H1 (cell line): ENCODE data around the gene ACTRT3. TPM values are rescaled to one million over a fixed set of nuclear protein-coding genes. Genes with fewer than 3 reads are reported as not detected.

Experiments used
- CTCF ChIA-PET: fragments of 300-600 bp; sonication (Branson Sonifier 250); formaldehyde crosslinking; loops from one replicate; lab custom pipeline; 2021; ENCODE audit not compliant: partially characterized antibody; lab: Charles Lee
- POLR2A ChIA-PET: fragments of 300-600 bp; sonication (Branson Sonifier 250); formaldehyde crosslinking; loops from one replicate; lab custom pipeline; 2021; ENCODE audit warnings: inconsistent platforms; ENCODE audit not compliant: partially characterized antibody; lab: Charles Lee
- DNase-seq, 2 experiments: peaks; one replicate each; pipeline versions ENCODE4 v3.0.0 to v3.0.0-alpha.2; 2010 to 2022; ENCODE audit warnings: low spot score in 2 of 2, low read depth in 1 of 2, mixed read lengths in 1 of 2
- FAIRE-seq: peaks from 2 replicates; lab custom pipeline; 2011; peaks lifted over from hg19 to GRCh38; lab: Jason Lieb, UNC
- H2AFZ ChIP-seq: 2 replicates; pipeline ENCODE4 v1.8.1; 2012; ENCODE audit warnings: low read length, inconsistent platforms
- H2AK5ac ChIP-seq: 2 replicates; pipeline ENCODE4 v1.6.1; 2013; ENCODE audit warnings: low read depth, low read length
- H2BK120ac ChIP-seq: replicated peaks from 2 replicates; pipeline ENCODE3; 2013; ENCODE audit warnings: low read depth, low read length, inconsistent platforms
- H2BK12ac ChIP-seq: 2 replicates; pipeline ENCODE4 v1.6.1; 2013; ENCODE audit warnings: low read depth, low read length
- H2BK15ac ChIP-seq: 2 replicates; pipeline ENCODE4 v1.6.1; 2013; ENCODE audit warnings: low read length
- H2BK20ac ChIP-seq: 2 replicates; pipeline ENCODE4 v1.6.1; 2013; ENCODE audit warnings: low read length
- H2BK5ac ChIP-seq: 2 replicates; pipeline ENCODE4 v1.6.1; 2013; ENCODE audit warnings: low read depth, low read length
- H3K14ac ChIP-seq: 2 replicates; pipeline ENCODE4 v1.6.1; 2013; ENCODE audit warnings: inconsistent platforms; ENCODE audit not compliant: insufficient read length
- H3K18ac ChIP-seq: 2 replicates; pipeline ENCODE4 v1.6.1; 2013; ENCODE audit warnings: low read length; ENCODE audit errors: extremely low read depth
- H3K23ac ChIP-seq: 2 replicates; pipeline ENCODE4 v1.6.1; 2013; ENCODE audit warnings: inconsistent platforms; ENCODE audit not compliant: insufficient read length
- H3K23me2 ChIP-seq: 2 replicates; pipeline ENCODE4 v1.6.1; 2013; ENCODE audit warnings: low read depth, low read length
- H3K27ac ChIP-seq: 2 replicates; pipeline ENCODE4 v1.6.1; 2011; ENCODE audit warnings: low read depth, low read length, inconsistent platforms
- H3K27me3 ChIP-seq, 4 experiments: replicated peaks in 1 of 4; 1 replicate in 1 of 4; 2 replicates in 3 of 4; pipeline versions ENCODE4 v1.6.1 to v1.8.1; 2011 to 2013; ENCODE audit warnings: low read length in 3 of 4, mild to moderate bottlenecking in 3 of 4, inconsistent platforms in 2 of 4, mixed read lengths in 2 of 4, moderate library complexity in 1 of 4; ENCODE audit not compliant: control insufficient read depth in 3 of 4, insufficient read depth in 3 of 4; ENCODE audit errors: extremely low read depth in 1 of 4
- H3K36me3 ChIP-seq, 4 experiments: 2 replicates each; pipeline versions ENCODE4 v1.6.1 to v1.8.1; 2011 to 2013; ENCODE audit warnings: mild to moderate bottlenecking in 4 of 4, low read length in 3 of 4, moderate library complexity in 2 of 4, control low read depth in 1 of 4, inconsistent platforms in 1 of 4; ENCODE audit not compliant: insufficient read depth in 4 of 4, control insufficient read depth in 2 of 4
- H3K4ac ChIP-seq: replicated peaks from 2 replicates; pipeline ENCODE3; 2013; ENCODE audit warnings: low read length, low read depth, mixed read lengths, inconsistent platforms; ENCODE audit not compliant: insufficient read length
- H3K4me1 ChIP-seq, 4 experiments: replicated peaks in 1 of 4; 1 replicate in 1 of 4; 2 replicates in 3 of 4; pipeline versions ENCODE4 v1.6.1 to v1.8.1; 2011 to 2013; ENCODE audit warnings: low read length in 3 of 4, inconsistent platforms in 2 of 4, mixed read lengths in 1 of 4; ENCODE audit not compliant: insufficient read depth in 4 of 4, control insufficient read depth in 3 of 4
- H3K4me2 ChIP-seq, 2 experiments: 2 replicates each; pipeline versions ENCODE4 v1.6.1 to v1.8.1; 2011 to 2013; ENCODE audit warnings: low read depth in 2 of 2, low read length in 2 of 2, control low read depth in 1 of 2, inconsistent platforms in 1 of 2, mild to moderate bottlenecking in 1 of 2; ENCODE audit not compliant: insufficient read depth in 1 of 2
- H3K4me3 ChIP-seq, 4 experiments: fragments of 200-600, 300-600 bp in 1 of 4; sonication (generic), shearing (Covaris generic), sonication (Bioruptor Twin) in 1 of 4; 2 replicates each; pipeline versions ENCODE4 v1.5.1 to v1.8.1; 2011 to 2016; ENCODE audit warnings: low read length in 4 of 4, low read depth in 3 of 4, control low read depth in 2 of 4, inconsistent platforms in 2 of 4, mild to moderate bottlenecking in 2 of 4, mixed read lengths in 1 of 4, moderate library complexity in 1 of 4; ENCODE audit not compliant: insufficient read depth in 2 of 4; ENCODE audit errors: extremely low read depth in 1 of 4
- H3K56ac ChIP-seq: replicated peaks from 2 replicates; pipeline ENCODE3; 2013; ENCODE audit warnings: low read depth, mild to moderate bottlenecking, mixed read lengths, low read length, inconsistent platforms; ENCODE audit not compliant: insufficient read length
- H3K79me1 ChIP-seq: 2 replicates; pipeline ENCODE4 v1.6.1; 2013; ENCODE audit warnings: low read depth, low read length, control low read depth
- H3K79me2 ChIP-seq, 2 experiments: 2 replicates each; pipeline versions ENCODE4 v1.6.1 to v1.8.1; 2012 to 2013; ENCODE audit warnings: low read length in 2 of 2, mild to moderate bottlenecking in 2 of 2, inconsistent platforms in 1 of 2; ENCODE audit not compliant: insufficient read depth in 2 of 2, control insufficient read depth in 1 of 2
- H3K9ac ChIP-seq, 4 experiments: replicated peaks in 1 of 4; 1 replicate in 1 of 4; 2 replicates in 3 of 4; pipeline versions ENCODE4 v1.6.1 to v1.8.1; 2011 to 2013; ENCODE audit warnings: low read depth in 3 of 4, low read length in 3 of 4, control low read depth in 2 of 4, mild to moderate bottlenecking in 2 of 4, moderate library complexity in 2 of 4, inconsistent platforms in 1 of 4; ENCODE audit errors: extremely low read depth in 1 of 4
- H3K9me3 ChIP-seq, 2 experiments: 2 replicates each; pipeline versions ENCODE4 v1.6.1 to v1.8.1; 2012 to 2013; ENCODE audit warnings: mild to moderate bottlenecking in 2 of 2, moderate library complexity in 2 of 2, control low read depth in 1 of 2, inconsistent platforms in 1 of 2, low read depth in 1 of 2, low read length in 1 of 2, mixed read lengths in 1 of 2; ENCODE audit not compliant: insufficient read depth in 2 of 2
- H4K20me1 ChIP-seq, 2 experiments: replicated peaks in 1 of 2; 2 replicates each; pipeline versions ENCODE3 to v1.8.1; 2011 to 2013; ENCODE audit warnings: inconsistent platforms in 2 of 2, low read length in 2 of 2, mild to moderate bottlenecking in 1 of 2; ENCODE audit not compliant: insufficient read depth in 2 of 2, control insufficient read depth in 1 of 2
- H4K5ac ChIP-seq: 2 replicates; pipeline ENCODE4 v1.6.1; 2013; ENCODE audit warnings: low read length, low read depth, mixed read lengths, inconsistent platforms; ENCODE audit not compliant: insufficient read length
- H4K8ac ChIP-seq: 2 replicates; pipeline ENCODE4 v1.8.0; 2013; ENCODE audit warnings: mild to moderate bottlenecking, moderate library complexity, low read length, inconsistent platforms; ENCODE audit not compliant: insufficient read depth; ENCODE audit errors: extremely low read depth
- H4K91ac ChIP-seq: replicated peaks from 2 replicates; pipeline ENCODE3; 2013; ENCODE audit warnings: low read length, mixed read lengths, inconsistent platforms; ENCODE audit not compliant: insufficient read length
- BRCA1 ChIP-seq: IDR thresholded peaks from 2 replicates; pipeline ENCODE4 v1.6.1; 2012; ENCODE audit warnings: low read depth, low read length, improper control_type of control experiment
- CBX5 ChIP-seq: fragments of 300-800, 300-1000 bp; sonication (generic); IDR thresholded peaks from 2 replicates; pipeline ENCODE4 v1.7.1; 2016; ENCODE audit warnings: antibody characterized with exemption, low read length, low read depth
- CTCF ChIP-seq, 3 experiments: IDR thresholded peaks; 1 replicate in 2 of 3; 2 replicates in 1 of 3; pipeline versions ENCODE4 v1.5.1 to v1.6.1; 2011; ENCODE audit warnings: low read length in 3 of 3, mild to moderate bottlenecking in 3 of 3, inconsistent platforms in 2 of 3, low read depth in 1 of 3, moderate library complexity in 1 of 3; ENCODE audit not compliant: insufficient read depth in 1 of 3; ENCODE audit errors: control extremely low read depth in 1 of 3
- EP300 ChIP-seq, 2 experiments: IDR thresholded peaks; 1 replicate in 1 of 2; 2 replicates in 1 of 2; pipeline ENCODE4 v1.6.1; 2011 to 2012; ENCODE audit warnings: low read depth in 2 of 2, low read length in 2 of 2, mild to moderate bottlenecking in 2 of 2, borderline replicate concordance in 1 of 2, inconsistent platforms in 1 of 2, moderate library complexity in 1 of 2
- FOSL1 ChIP-seq: IDR thresholded peaks from 2 replicates; pipeline ENCODE4 v1.6.1; 2011; ENCODE audit warnings: mild to moderate bottlenecking, low read depth, low read length, moderate library complexity; ENCODE audit not compliant: insufficient read depth
- KDM1A ChIP-seq: fragments of 200-600, 300-600 bp; sonication (generic); IDR thresholded peaks from 2 replicates; pipeline ENCODE4 v1.7.1; 2016; ENCODE audit warnings: mild to moderate bottlenecking, low read length, borderline replicate concordance
- RBBP5 ChIP-seq: IDR thresholded peaks from 2 replicates; pipeline ENCODE4 v1.7.1; 2012; ENCODE audit warnings: low read depth, mild to moderate bottlenecking, inconsistent platforms, low read length, moderate library complexity, borderline replicate concordance
- TAF7 ChIP-seq: optimal IDR thresholded peaks from 2 replicates; pipeline ENCODE3; 2011; ENCODE audit warnings: low read depth, mild to moderate bottlenecking, inconsistent platforms, low read length, moderate library complexity, borderline replicate concordance
- USF2 ChIP-seq: IDR thresholded peaks from 2 replicates; pipeline ENCODE4 v1.6.1; 2011; ENCODE audit warnings: low read length, improper control_type of control experiment
- WGBS, 2 experiments: shearing (Covaris generic) in 1 of 2; methylation state at CpG; one replicate each; pipeline versions ENCODE4 v1.1.6 to v1.1.7; 2013 to 2015; ENCODE audit warnings: low lambda C conversion rate in 2 of 2, mixed read lengths in 2 of 2, inconsistent platforms in 1 of 2, low coverage in 1 of 2, missing lambda C conversion rate in 1 of 2; ENCODE audit not compliant: insufficient replicate concordance in 2 of 2, insufficient coverage in 1 of 2, insufficient read length in 1 of 2; ENCODE audit errors: extremely low coverage in 1 of 2, missing lambda C conversion rate in 1 of 2; 5-methylcytosine and 5-hydroxymethylcytosine counted together
- polyA plus RNA-seq, 7 experiments: library from polyadenylated mRNA; depleted of rRNA in 3 of 7; stranded (reverse) in 5 of 7; unstranded in 2 of 7; fragments of >200 nt in 5 of 7; fragments of 200-250 nt in 2 of 7; gene quantifications; 1 replicate in 5 of 7; 2 replicates in 1 of 7; 4 replicates in 1 of 7; pipeline versions ENCODE4 v1.2.1 to v1.2.3, GENCODE V29; 2011 to 2013; ENCODE audit warnings: missing spikeins in 2 of 7, mixed read lengths in 2 of 7
- total RNA-seq: library from RNA; stranded (reverse); fragmentation: NEBNext Ultra II Directional; extraction: Animal tissue kit (Norgen Biotek cat#: 25700); gene quantifications from 2 replicates; pipeline ENCODE4 v1.2.1, GENCODE V29; 2021

Gene ACTRT3
- total and polyA plus RNA-seq, 2 of the 8 experiments (the other 6 are each of a cell fraction or from before 2014, with no cell fraction given), result 3.4 to 5.9 TPM

GRCh38 chr3:169754711-169755110, 14.7 kb downstream of the ACTRT3 start:
- Histone ChIP-seq H3K4me1 (no peaks in the 10 kb centered on the region), H2BK20ac (no peak overlapping the region), H3K9ac (no peak overlapping the region), H3K56ac (no peak overlapping the region), H3K23ac (no peak overlapping the region), H3K4me2 (no peak overlapping the region), H3K79me2 (no peaks in the 10 kb centered on the region), H4K20me1 (no peaks in the 10 kb centered on the region), H3K9me3 (no peaks in the 10 kb centered on the region), H3K14ac (no peak overlapping the region), H2AFZ (peak overlapping the region; percentile 29; the same call in 1 of the 2 replicates), H3K4me3 (no peak overlapping the region), H3K4ac (no peak overlapping the region), H4K5ac (no peak overlapping the region), H4K8ac (no peak overlapping the region), H2BK12ac (no peak overlapping the region), H2BK15ac (no peak overlapping the region), H3K18ac (no peak overlapping the region), H3K36me3 (no peaks in the 10 kb centered on the region), H2AK5ac (no peak overlapping the region), H3K27ac (no peak overlapping the region), H2BK5ac (no peak overlapping the region), H3K27me3 (peaks cover 0 to 1% (median 0%) of the 10 kb centered on the region in 4 experiments; a peak in 1 of 7 replicates), H3K23me2 (no peaks in the 10 kb centered on the region), H3K79me1 (no peaks in the 10 kb centered on the region), H2BK120ac (no peak overlapping the region), H4K91ac (no peak overlapping the region)
- no peak for FAIRE-seq
- CTCF ChIA-PET, result interaction anchor here (0.8 to 1.5 kb wide), 2 partner anchors 9 to 94 kb away, joined by 3 to 6 read pairs; no protein-coding TSS in a partner anchor
- 92% methylated on average over 3 of the region's 3 CpGs; no CpG with 5 or more reads in 1 of the 2 experiments for WGBS, 2 experiments
- POLR2A ChIA-PET, result interaction anchor here (0.7 to 1.5 kb wide), 3 partner anchors 9 to 14 kb away, joined by 3 read pairs; partner anchors contain the start of genes ACTRT3 and TERC
- DNase-seq, result no peak
- TF ChIP-seq CTCF (IDR thresholded peaks at IDR 0.05; ENCODE audit: control extremely low read depth in 1 of 3, insufficient read depth in 1 of 3, low read depth in 1 of 3, low read length in 3 of 3) (no peak), KDM1A (no peak), BRCA1 (no peak), RBBP5 (no peak), TAF7 (no peak), CBX5 (no peak), EP300 (IDR thresholded peaks at IDR 0.05; ENCODE audit: borderline replicate concordance in 1 of 2, low read depth in 2 of 2, low read length in 2 of 2) (no peak), USF2 (no peak), FOSL1 (no peak)
